Neural cell (in vitro differentiated cells): ENCODE measurements around the gene ANKRD22. TPM values are rescaled to one million over a fixed set of nuclear protein-coding genes. Genes with fewer than 3 reads are reported as not detected.

Source experiments
- H2AFZ ChIP-seq: fragments of 200-600, 300-800 bp; sonication (generic), shearing (Covaris generic); 2 replicates; pipeline ENCODE4 v1.6.0; 2014; ENCODE audit warnings: low read depth, mild to moderate bottlenecking, antibody characterized with exemption, low read length, moderate library complexity
- H3F3A ChIP-seq: fragments of 200-600 bp; shearing (Covaris generic); 2 replicates; pipeline ENCODE4 v1.6.1; 2016; ENCODE audit warnings: mild to moderate bottlenecking, moderate library complexity, mixed read lengths, antibody characterized with exemption, low read length; ENCODE audit not compliant: insufficient read depth, poor library complexity, severe bottlenecking
- H3K27ac ChIP-seq: fragments of 200-600, 300-800 bp; sonication (generic), shearing (Covaris generic); 2 replicates; pipeline ENCODE4 v1.5.1; 2014; ENCODE audit warnings: mild to moderate bottlenecking, low read length, moderate library complexity
- H3K27me3 ChIP-seq: fragments of 300-800, 200-600 bp; sonication (generic), shearing (Covaris generic); 2 replicates; pipeline ENCODE4 v1.6.0; 2014; ENCODE audit warnings: mild to moderate bottlenecking, low read depth, low read length, moderate library complexity; ENCODE audit not compliant: insufficient read depth
- H3K36me3 ChIP-seq: fragments of 300-800, 200-600 bp; sonication (generic), shearing (Covaris generic); 2 replicates; pipeline ENCODE4 v1.5.1; 2014; ENCODE audit warnings: mild to moderate bottlenecking, antibody characterized with exemption, low read length, moderate library complexity; ENCODE audit not compliant: insufficient read depth
- H3K4me2 ChIP-seq: fragments of 300-800, 200-600 bp; sonication (generic), shearing (Covaris generic); 2 replicates; pipeline ENCODE4 v1.6.0; 2014; ENCODE audit warnings: mild to moderate bottlenecking, low read length
- H3K4me3 ChIP-seq: fragments of 300-800, 200-600 bp; sonication (generic), shearing (Covaris generic); 2 replicates; pipeline ENCODE4 v1.5.1; 2014; ENCODE audit warnings: mild to moderate bottlenecking, low read length, moderate library complexity
- H3K79me2 ChIP-seq: fragments of 200-600 bp; shearing (Covaris generic); replicated peaks from 2 replicates; pipeline ENCODE4 v1.6.0; 2014; ENCODE audit warnings: mild to moderate bottlenecking, low read length, moderate library complexity; ENCODE audit not compliant: insufficient read depth
- H3K9ac ChIP-seq: fragments of 300-800, 200-600 bp; sonication (generic), shearing (Covaris generic); 2 replicates; pipeline ENCODE4 v1.6.1; 2016; ENCODE audit warnings: mild to moderate bottlenecking, low read length, mixed read lengths
- H3K9me2 ChIP-seq: fragments of 200-600 bp; shearing (Covaris generic); 2 replicates; pipeline ENCODE4 v1.6.1; 2016; ENCODE audit warnings: mild to moderate bottlenecking, low read length, mixed read lengths; ENCODE audit not compliant: insufficient read depth
- H3K9me3 ChIP-seq: fragments of 200-600, 300-800 bp; sonication (generic), shearing (Covaris generic); 2 replicates; pipeline ENCODE4 v1.6.1; 2016; ENCODE audit warnings: mild to moderate bottlenecking, mixed run types, low read length, moderate library complexity, mixed read lengths
- H4K20me1 ChIP-seq: fragments of 200-600 bp; shearing (Covaris generic); 2 replicates; pipeline ENCODE4 v1.6.1; 2016; ENCODE audit warnings: mild to moderate bottlenecking, mixed run types; ENCODE audit not compliant: insufficient read depth
- EP300 ChIP-seq: fragments of 450-650 bp; conservative IDR thresholded peaks from 2 replicates; pipeline ENCODE4 v1.6.1; 2014; ENCODE audit warnings: antibody characterized with exemption, mild to moderate bottlenecking, moderate library complexity; ENCODE audit not compliant: poor library complexity, severe bottlenecking
- EZH2 ChIP-seq: fragments of 200-600, 300-800 bp; shearing (Covaris generic), sonication (generic); IDR thresholded peaks from 2 replicates; pipeline ENCODE4 v1.6.1; 2014; ENCODE audit warnings: antibody characterized with exemption, low read length, borderline replicate concordance, mild to moderate bottlenecking; ENCODE audit not compliant: insufficient read depth, poor library complexity, severe bottlenecking
- MXI1 ChIP-seq: fragments of 450-650 bp; conservative IDR thresholded peaks from 2 replicates; pipeline ENCODE4 v1.6.1; 2014; ENCODE audit warnings: antibody characterized with exemption, mild to moderate bottlenecking; ENCODE audit not compliant: poor library complexity, severe bottlenecking
- POLR2AphosphoS5 ChIP-seq: IDR thresholded peaks from 2 replicates; pipeline ENCODE4 v1.6.1; 2012
- RAD21 ChIP-seq: fragments of 450-650 bp; conservative IDR thresholded peaks from 2 replicates; pipeline ENCODE4 v1.6.1; 2014; ENCODE audit warnings: antibody characterized with exemption, mild to moderate bottlenecking, moderate library complexity
- SMC3 ChIP-seq: fragments of 450-650 bp; conservative IDR thresholded peaks from 2 replicates; pipeline ENCODE4 v1.6.1; 2014; ENCODE audit warnings: antibody characterized with exemption, mild to moderate bottlenecking, moderate library complexity; ENCODE audit not compliant: poor library complexity
- TAF1 ChIP-seq: IDR thresholded peaks from 2 replicates; pipeline ENCODE4 v1.6.1; 2012; ENCODE audit warnings: low read depth
- polyA plus RNA-seq: library from polyadenylated mRNA; depleted of rRNA; stranded (reverse); fragments of >200 nt; gene quantifications from 2 replicates; pipeline ENCODE4 v1.2.3, GENCODE V29; 2014
- TF ChIP-seq, protein P1 (sequence below): IDR thresholded peaks from 2 replicates; pipeline ENCODE4 v1.6.1; 2012; ENCODE audit warnings: borderline replicate concordance
- TF ChIP-seq, protein P2 (sequence below): fragments of 450-650 bp; IDR thresholded peaks from 2 replicates; pipeline ENCODE4 v1.5.1; 2014; ENCODE audit warnings: antibody characterized with exemption, mild to moderate bottlenecking, moderate library complexity; ENCODE audit not compliant: poor library complexity, severe bottlenecking

The ANKRD22 gene
- polyA plus RNA-seq, 1 donor from 2014 or later = 0.57 TPM

DNA sequence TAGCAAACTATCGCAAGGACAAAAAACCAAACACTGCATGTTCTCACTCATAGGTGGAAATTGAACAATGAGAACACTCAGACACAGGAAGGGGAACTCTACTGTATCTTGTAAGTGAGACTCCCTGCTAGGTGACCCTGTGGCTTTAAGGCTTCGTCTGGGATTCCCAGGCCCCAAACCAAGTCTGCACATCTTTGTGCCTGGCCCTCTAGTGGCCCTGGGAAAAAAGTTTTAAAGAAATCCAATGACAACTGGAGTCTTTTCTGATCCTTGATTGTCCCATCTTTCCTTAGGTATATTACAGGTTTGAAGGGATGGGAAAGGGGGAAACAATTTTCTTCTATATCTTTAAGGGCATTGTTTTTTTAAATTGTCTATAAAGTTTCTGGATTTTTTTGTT, 59.7 kb downstream of the ANKRD22 start:
- H4K20me1 ChIP-seq = no peaks in the 10 kb centered on the region
- no peaks in the 10 kb centered on the region for H3K27me3 ChIP-seq
- H3K4me3 ChIP-seq = no peak overlapping the region
- H3K9ac ChIP-seq = no peak overlapping the region
- H2AFZ ChIP-seq = no peak overlapping the region
- no peaks in the 10 kb centered on the region for H3F3A ChIP-seq
- H3K36me3 ChIP-seq = no peaks in the 10 kb centered on the region
- no peak overlapping the region for H3K4me2 ChIP-seq
- H3K9me3 ChIP-seq = no peaks in the 10 kb centered on the region
- H3K27ac ChIP-seq = no peak overlapping the region
- H3K9me2 ChIP-seq = no peaks in the 10 kb centered on the region
- no peak for TF ChIP-seq TAF1
- TF ChIP-seq RAD21 = no peak
- TF ChIP-seq EZH2 = no peak
- TF ChIP-seq SMC3 = no peak
- TF ChIP-seq MXI1 = no peak
- TF ChIP-seq, protein P1, sequence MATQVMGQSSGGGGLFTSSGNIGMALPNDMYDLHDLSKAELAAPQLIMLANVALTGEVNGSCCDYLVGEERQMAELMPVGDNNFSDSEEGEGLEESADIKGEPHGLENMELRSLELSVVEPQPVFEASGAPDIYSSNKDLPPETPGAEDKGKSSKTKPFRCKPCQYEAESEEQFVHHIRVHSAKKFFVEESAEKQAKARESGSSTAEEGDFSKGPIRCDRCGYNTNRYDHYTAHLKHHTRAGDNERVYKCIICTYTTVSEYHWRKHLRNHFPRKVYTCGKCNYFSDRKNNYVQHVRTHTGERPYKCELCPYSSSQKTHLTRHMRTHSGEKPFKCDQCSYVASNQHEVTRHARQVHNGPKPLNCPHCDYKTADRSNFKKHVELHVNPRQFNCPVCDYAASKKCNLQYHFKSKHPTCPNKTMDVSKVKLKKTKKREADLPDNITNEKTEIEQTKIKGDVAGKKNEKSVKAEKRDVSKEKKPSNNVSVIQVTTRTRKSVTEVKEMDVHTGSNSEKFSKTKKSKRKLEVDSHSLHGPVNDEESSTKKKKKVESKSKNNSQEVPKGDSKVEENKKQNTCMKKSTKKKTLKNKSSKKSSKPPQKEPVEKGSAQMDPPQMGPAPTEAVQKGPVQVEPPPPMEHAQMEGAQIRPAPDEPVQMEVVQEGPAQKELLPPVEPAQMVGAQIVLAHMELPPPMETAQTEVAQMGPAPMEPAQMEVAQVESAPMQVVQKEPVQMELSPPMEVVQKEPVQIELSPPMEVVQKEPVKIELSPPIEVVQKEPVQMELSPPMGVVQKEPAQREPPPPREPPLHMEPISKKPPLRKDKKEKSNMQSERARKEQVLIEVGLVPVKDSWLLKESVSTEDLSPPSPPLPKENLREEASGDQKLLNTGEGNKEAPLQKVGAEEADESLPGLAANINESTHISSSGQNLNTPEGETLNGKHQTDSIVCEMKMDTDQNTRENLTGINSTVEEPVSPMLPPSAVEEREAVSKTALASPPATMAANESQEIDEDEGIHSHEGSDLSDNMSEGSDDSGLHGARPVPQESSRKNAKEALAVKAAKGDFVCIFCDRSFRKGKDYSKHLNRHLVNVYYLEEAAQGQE = no peak
- TF ChIP-seq POLR2AphosphoS5 = no peak
- TF ChIP-seq, protein P2, sequence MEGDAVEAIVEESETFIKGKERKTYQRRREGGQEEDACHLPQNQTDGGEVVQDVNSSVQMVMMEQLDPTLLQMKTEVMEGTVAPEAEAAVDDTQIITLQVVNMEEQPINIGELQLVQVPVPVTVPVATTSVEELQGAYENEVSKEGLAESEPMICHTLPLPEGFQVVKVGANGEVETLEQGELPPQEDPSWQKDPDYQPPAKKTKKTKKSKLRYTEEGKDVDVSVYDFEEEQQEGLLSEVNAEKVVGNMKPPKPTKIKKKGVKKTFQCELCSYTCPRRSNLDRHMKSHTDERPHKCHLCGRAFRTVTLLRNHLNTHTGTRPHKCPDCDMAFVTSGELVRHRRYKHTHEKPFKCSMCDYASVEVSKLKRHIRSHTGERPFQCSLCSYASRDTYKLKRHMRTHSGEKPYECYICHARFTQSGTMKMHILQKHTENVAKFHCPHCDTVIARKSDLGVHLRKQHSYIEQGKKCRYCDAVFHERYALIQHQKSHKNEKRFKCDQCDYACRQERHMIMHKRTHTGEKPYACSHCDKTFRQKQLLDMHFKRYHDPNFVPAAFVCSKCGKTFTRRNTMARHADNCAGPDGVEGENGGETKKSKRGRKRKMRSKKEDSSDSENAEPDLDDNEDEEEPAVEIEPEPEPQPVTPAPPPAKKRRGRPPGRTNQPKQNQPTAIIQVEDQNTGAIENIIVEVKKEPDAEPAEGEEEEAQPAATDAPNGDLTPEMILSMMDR = no peak
- TF ChIP-seq EP300 = no peak
- no peaks in the 10 kb centered on the region for H3K79me2 ChIP-seq

DNA sequence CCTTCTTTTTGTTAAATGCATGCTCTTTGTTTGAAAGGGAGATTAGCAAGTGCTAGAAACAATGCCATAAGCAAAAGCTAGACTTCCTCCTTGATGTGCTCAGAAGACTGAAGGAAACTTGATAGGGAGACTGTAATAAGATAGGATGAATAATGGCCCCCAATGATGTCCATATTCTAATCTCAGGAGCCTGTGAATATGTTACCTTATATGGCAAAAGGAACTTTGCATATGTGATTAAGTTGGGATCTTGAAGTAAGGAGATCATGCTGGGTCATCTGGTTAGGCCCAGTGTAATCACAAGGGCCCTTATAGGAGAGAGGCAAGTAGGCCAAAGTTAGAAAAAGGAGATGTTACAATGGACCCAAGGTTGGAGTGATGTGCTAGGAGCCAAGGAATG, 62.7 kb downstream of the ANKRD22 start:
- Histone ChIP-seq H4K20me1 (no peaks in the 10 kb centered on the region), H3F3A (no peaks in the 10 kb centered on the region), H3K27me3 (no peaks in the 10 kb centered on the region), H3K9me3 (no peaks in the 10 kb centered on the region), H3K9me2 (no peaks in the 10 kb centered on the region), H3K27ac (no peak overlapping the region), H3K9ac (no peak overlapping the region), H3K4me2 (no peak overlapping the region), H3K4me3 (no peak overlapping the region), H2AFZ (no peak overlapping the region), H3K36me3 (no peaks in the 10 kb centered on the region), H3K79me2 (no peaks in the 10 kb centered on the region)
- no peak for TF ChIP-seq EP300
- TF ChIP-seq, protein P1 = no peak
- no peak for TF ChIP-seq TAF1
- TF ChIP-seq MXI1 = no peak
- no peak for TF ChIP-seq RAD21
- no peak for TF ChIP-seq EZH2
- no peak for TF ChIP-seq SMC3
- no peak for TF ChIP-seq POLR2AphosphoS5
- TF ChIP-seq, protein P2 = no peak
